ENCODE data around the gene NASP.

The NASP gene

GRCh38 chr1:45583666-45584350, at the start of gene NASP:
NASP (plus strand) TSS chr1:45584041; CDS start chr1:45584147, 106 bp downstream.
- FAIRE-seq, result no peak

- FAIRE-seq, result no peak
Measured at GRCh38 chr1:45535988-45536766, 47.7 kb upstream of the NASP start.

GRCh38 chr1:45536886-45537285, 47.0 kb upstream of the NASP start:
- FAIRE-seq, result no peak

- no peak for FAIRE-seq
Measured at GRCh38 chr1:45541193-45541592, 42.6 kb upstream of the NASP start.

GRCh38 chr1:45542591-45542990, 41.2 kb upstream of the NASP start:
- FAIRE-seq, result no peak

- FAIRE-seq, result no peak
Measured at GRCh38 chr1:45543581-45544417, 40.0 kb upstream of the NASP start.

- no peak for FAIRE-seq
Measured at GRCh38 chr1:45544530-45544929, 39.3 kb upstream of the NASP start.

- no peak for FAIRE-seq
Measured at GRCh38 chr1:45545019-45545493, 38.8 kb upstream of the NASP start.

GRCh38 chr1:45545553-45546310, 38.1 kb upstream of the NASP start:
- FAIRE-seq, result no peak

- no peak for FAIRE-seq
Measured at GRCh38 chr1:45550401-45551351, 33.2 kb upstream of the NASP start, which contains the start of gene AKR1A1. AKR1A1 (plus strand) TSS chr1:45550826; CDS start chr1:45561795, 10,969 bp downstream.

GRCh38 chr1:45551684-45552083, 32.2 kb upstream of the NASP start:
- no peak for FAIRE-seq

- no peak for FAIRE-seq
Measured at GRCh38 chr1:45552331-45552730, 31.5 kb upstream of the NASP start.

GRCh38 chr1:45554198-45554597, 29.6 kb upstream of the NASP start:
- FAIRE-seq, result no peak

- FAIRE-seq, result no peak
Measured at GRCh38 chr1:45557422-45557944, 26.4 kb upstream of the NASP start.

GRCh38 chr1:45563843-45564242, 20.0 kb upstream of the NASP start:
- FAIRE-seq, result no peak

GRCh38 chr1:45566722-45567121, 17.1 kb upstream of the NASP start:
- no peak for FAIRE-seq

GRCh38 chr1:45567911-45568310, 15.9 kb upstream of the NASP start:
- no peak for FAIRE-seq

GRCh38 chr1:45568421-45568820, 15.4 kb upstream of the NASP start:
- no peak for FAIRE-seq

GRCh38 chr1:45569571-45569961, 14.3 kb upstream of the NASP start:
- FAIRE-seq, result no peak

GRCh38 chr1:45569962-45570581, 13.8 kb upstream of the NASP start:
- FAIRE-seq, result no peak

GRCh38 chr1:45570631-45571030, 13.2 kb upstream of the NASP start:
- FAIRE-seq, result no peak
